LNCAP (cell line): ENCODE measurements around the gene TMEM86B.

Source experiments
- CTCF ChIP-seq: fragments of 450-650 bp; IDR thresholded peaks from 2 replicates; pipeline ENCODE4 v1.5.1; 2017; ENCODE audit warnings: mild to moderate bottlenecking

Gene TMEM86B

DNA sequence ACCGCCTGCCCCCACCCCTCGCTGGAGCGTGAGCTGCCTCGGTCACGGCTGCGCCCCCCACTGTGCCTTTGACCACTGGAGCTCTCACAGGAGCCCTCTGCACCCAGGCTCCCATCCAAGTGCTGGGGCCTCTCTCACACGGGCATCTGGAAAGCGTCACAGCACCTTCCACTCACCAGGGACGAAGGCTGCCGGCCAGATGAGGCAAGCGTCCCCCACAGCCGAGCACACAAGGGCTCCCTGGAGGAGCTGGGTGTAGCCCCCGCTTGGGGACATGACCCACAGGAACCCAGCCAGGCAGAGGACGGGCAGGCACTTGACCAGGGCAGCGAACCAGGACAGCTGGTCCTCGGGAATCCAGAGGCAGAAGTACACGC is 560 bp downstream of the TMEM86B start:
- TF ChIP-seq CTCF = no peak

- no peak for TF ChIP-seq CTCF
These were observed 1.1 kb downstream of the TMEM86B start for GRCh38 chr19:55227241-55228014.

DNA sequence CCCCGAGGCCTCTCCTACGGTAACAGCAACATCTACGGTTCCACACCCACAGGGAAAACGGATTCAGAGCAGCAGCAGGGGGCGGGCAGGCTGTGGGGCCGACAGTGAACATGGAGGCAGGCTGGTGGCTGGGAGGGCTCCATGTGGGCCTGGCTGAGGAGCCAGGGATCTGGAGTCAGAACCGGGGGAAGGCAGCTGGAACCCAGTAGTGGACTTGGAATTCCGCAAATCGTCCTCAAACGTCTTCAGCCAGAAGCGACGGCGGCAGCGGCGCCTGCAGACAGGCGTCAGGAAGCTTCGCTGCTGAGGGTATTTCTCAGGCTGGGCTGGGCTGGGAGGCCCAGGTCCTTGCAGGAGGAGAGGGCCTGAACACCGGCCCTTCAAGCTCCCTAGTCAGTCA is 1.8 kb downstream of the TMEM86B start:
- no peak for TF ChIP-seq CTCF

DNA sequence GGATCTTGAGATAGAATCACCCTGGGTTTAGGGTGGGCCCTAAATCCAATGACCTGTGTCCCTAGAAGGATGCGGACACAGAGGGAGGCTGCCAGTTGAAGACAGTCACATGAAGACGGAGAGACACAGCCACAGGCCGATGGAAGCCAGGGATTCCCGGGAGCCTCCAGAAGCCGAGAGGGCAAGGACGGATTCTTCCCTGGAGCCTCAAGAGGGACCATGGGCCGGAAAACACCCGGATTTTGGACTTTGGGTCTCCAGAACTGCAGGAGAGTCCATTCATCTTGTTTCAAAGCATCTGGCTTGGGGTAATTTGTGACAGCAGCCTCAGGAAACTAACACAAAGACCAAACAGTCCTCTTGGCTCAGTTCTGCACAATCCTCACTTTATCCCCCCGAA is 2.3 kb downstream of the TMEM86B start:
- no peak for TF ChIP-seq CTCF

GRCh38 chr19:55225415-55225958 is 3.1 kb downstream of the TMEM86B start:
- TF ChIP-seq CTCF = no peak

- no peak for TF ChIP-seq CTCF
These were observed 4.4 kb downstream of the TMEM86B start for GRCh38 chr19:55224038-55224665.

DNA sequence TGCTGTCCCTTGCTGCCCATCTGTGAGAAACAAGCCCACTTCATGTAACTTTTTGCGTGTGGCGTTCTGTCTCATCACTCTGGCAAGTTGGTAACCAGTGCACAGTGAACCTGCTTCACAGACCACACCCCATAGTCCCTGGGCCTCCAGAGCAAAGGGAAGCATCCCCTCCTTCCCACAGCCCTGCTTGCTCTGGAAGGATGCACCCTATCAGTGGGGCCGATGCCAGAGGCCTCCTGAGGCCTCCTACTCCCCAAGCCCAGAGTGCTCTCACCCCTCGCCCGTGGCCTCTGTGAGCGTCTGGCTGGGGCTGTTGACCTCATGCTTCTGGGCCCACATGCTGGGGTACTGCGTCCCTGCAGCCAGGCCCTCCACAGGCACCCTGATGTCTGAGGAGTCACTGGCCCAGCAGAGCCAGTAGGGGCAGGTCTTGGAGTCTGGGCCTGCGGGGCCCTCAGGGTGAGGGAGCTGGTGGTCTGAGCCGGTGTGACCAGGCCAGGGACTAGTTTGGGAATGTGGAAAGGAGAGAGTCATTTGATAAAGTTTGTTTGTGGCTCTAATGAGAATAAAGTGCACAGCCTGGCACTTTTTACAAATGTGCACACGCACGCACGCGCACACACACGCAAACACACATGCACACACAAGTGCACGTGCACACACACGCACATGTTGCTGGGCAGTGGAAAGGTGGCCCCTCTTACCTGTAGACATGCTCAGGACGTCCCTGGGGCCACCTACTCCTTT is 5.1 kb downstream of the TMEM86B start:
- no peak for TF ChIP-seq CTCF
